Liver (tissue), 9 donors: ENCODE results near the gene RPL35. TPM values are rescaled to one million over a fixed set of nuclear protein-coding genes. Genes with fewer than 3 reads are reported as not detected.

ENCODE experiments used
- DNase-seq: peaks from one replicate; pipeline ENCODE4 v3.0.0-alpha.2; 2017; ENCODE audit warnings: low spot score
- H3K27ac ChIP-seq, 2 donors: one replicate each; pipeline ENCODE4 v1.7.0; 2013; ENCODE audit warnings: inconsistent platforms in 2 of 2, low read length in 2 of 2, control low read depth in 1 of 2, low read depth in 1 of 2, mild to moderate bottlenecking in 1 of 2
- H3K27me3 ChIP-seq, 4 donors: one replicate each; pipeline versions ENCODE4 v1.6.1 to v1.7.0; 2013; ENCODE audit warnings: low read length in 3 of 4, inconsistent platforms in 1 of 4, mild to moderate bottlenecking in 1 of 4, moderate library complexity in 1 of 4; ENCODE audit not compliant: control insufficient read depth in 4 of 4, insufficient read depth in 4 of 4
- H3K36me3 ChIP-seq, 4 donors: one replicate each; pipeline versions ENCODE4 v1.6.1 to v1.7.0; 2013; ENCODE audit warnings: low read length in 3 of 4, mild to moderate bottlenecking in 3 of 4, low read depth in 1 of 4, moderate library complexity in 1 of 4; ENCODE audit not compliant: control insufficient read depth in 4 of 4, insufficient read depth in 3 of 4
- H3K4me1 ChIP-seq, 4 donors: one replicate each; pipeline versions ENCODE4 v1.6.1 to v1.7.0; 2013; ENCODE audit warnings: low read length in 3 of 4, mild to moderate bottlenecking in 3 of 4, moderate library complexity in 1 of 4; ENCODE audit not compliant: control insufficient read depth in 4 of 4, insufficient read depth in 4 of 4
- H3K4me3 ChIP-seq, 3 donors: one replicate each; pipeline versions ENCODE4 v1.6.1 to v1.7.0; 2013; ENCODE audit warnings: low read length in 3 of 3, control low read depth in 1 of 3, low read depth in 1 of 3, mild to moderate bottlenecking in 1 of 3
- H3K9ac ChIP-seq, 2 donors: one replicate each; pipeline ENCODE4 v1.7.0; 2013; ENCODE audit warnings: low read length in 2 of 2, mild to moderate bottlenecking in 2 of 2, moderate library complexity in 2 of 2, control low read depth in 1 of 2, low read depth in 1 of 2
- H3K9me3 ChIP-seq, 4 donors: one replicate each; pipeline versions ENCODE4 v1.6.1 to v1.7.0; 2013; ENCODE audit warnings: low read length in 3 of 4; ENCODE audit not compliant: control insufficient read depth in 4 of 4
- EGR1 ChIP-seq, 2 donors: IDR thresholded peaks; 2 replicates each; pipeline ENCODE4 v1.6.1; 2016 to 2018; ENCODE audit warnings: antibody characterized with exemption in 2 of 2, low read depth in 2 of 2
- FOXA1 ChIP-seq: IDR thresholded peaks from 2 replicates; pipeline ENCODE4 v1.6.1; 2016; ENCODE audit warnings: antibody characterized with exemption
- GABPA ChIP-seq, 2 donors: IDR thresholded peaks in 1 of 2; conservative IDR thresholded peaks in 1 of 2; 2 replicates each; pipeline ENCODE4 v1.6.1; 2016; ENCODE audit warnings: antibody characterized with exemption in 2 of 2, mild to moderate bottlenecking in 1 of 2, moderate library complexity in 1 of 2
- HNF4A ChIP-seq, 2 donors: conservative IDR thresholded peaks; 2 replicates each; pipeline ENCODE4 v1.6.1; 2016; ENCODE audit warnings: antibody characterized with exemption in 2 of 2, mild to moderate bottlenecking in 2 of 2
- JUND ChIP-seq, 2 donors: IDR thresholded peaks; 2 replicates each; pipeline ENCODE4 v1.6.1; 2016; ENCODE audit warnings: antibody characterized with exemption in 2 of 2
- NR2F2 ChIP-seq: IDR thresholded peaks from 2 replicates; pipeline ENCODE4 v1.6.1; 2016; ENCODE audit warnings: antibody characterized with exemption
- RAD21 ChIP-seq, 2 donors: IDR thresholded peaks; 2 replicates each; pipeline ENCODE4 v1.6.1; 2016; ENCODE audit warnings: antibody characterized with exemption in 2 of 2, mild to moderate bottlenecking in 2 of 2
- RXRA ChIP-seq, 2 donors: IDR thresholded peaks; 2 replicates each; pipeline ENCODE4 v1.6.1; 2017 to 2018; ENCODE audit warnings: antibody characterized with exemption in 2 of 2, mild to moderate bottlenecking in 1 of 2
- SP1 ChIP-seq: IDR thresholded peaks from 2 replicates; pipeline ENCODE4 v1.6.1; 2018; ENCODE audit warnings: antibody characterized with exemption, mild to moderate bottlenecking
- TAF1 ChIP-seq: conservative IDR thresholded peaks from 2 replicates; pipeline ENCODE4 v1.6.1; 2016; ENCODE audit warnings: antibody characterized with exemption, mild to moderate bottlenecking
- WGBS: extraction: QIAGEN DNeasy Blood & Tissue Kit; methylation state at CpG from one replicate; pipeline ENCODE4 v1.1.7; 2013; 5-methylcytosine and 5-hydroxymethylcytosine counted together
- polyA plus RNA-seq, 2 donors: library from polyadenylated mRNA; stranded (reverse) in 1 of 2; unstranded in 1 of 2; fragments of 200-250 nt in 1 of 2; fragments of >200 nt in 1 of 2; fragmentation: Nextera tagmentation in 1 of 2; extraction: Ambion mirVana in 1 of 2; gene quantifications; one replicate each; pipeline versions ENCODE4 v1.2.1 to v1.2.3, GENCODE V29; 2013 to 2015
- total RNA-seq, 2 donors: library from RNA; depleted of rRNA; stranded (reverse); fragments of >200 nt; gene quantifications; one replicate each; pipeline ENCODE4 v1.2.3, GENCODE V29; 2014
- TF ChIP-seq, protein P1 (sequence below): fragments of 150-350 bp; IDR thresholded peaks from 2 replicates; pipeline ENCODE4 v1.5.1; 2017; ENCODE audit warnings: improper control_type of control experiment, low read depth, low read length; ENCODE audit not compliant: missing input control
- TF ChIP-seq, protein P2 (sequence below): IDR thresholded peaks from 2 replicates; pipeline ENCODE4 v1.6.1; 2016; ENCODE audit warnings: antibody characterized with exemption
- TF ChIP-seq, protein P3 (sequence below): IDR thresholded peaks from 2 replicates; pipeline ENCODE4 v1.6.1; 2016; ENCODE audit warnings: antibody characterized with exemption, mild to moderate bottlenecking
- TF ChIP-seq, protein P4 (sequence below): IDR thresholded peaks from 2 replicates; pipeline ENCODE4 v1.6.1; 2016; ENCODE audit warnings: antibody characterized with exemption
- TF ChIP-seq, protein P5 (sequence below): IDR thresholded peaks from 2 replicates; pipeline ENCODE4 v1.6.1; 2016; ENCODE audit warnings: antibody characterized with exemption
- donor health status: healthy.
- donor health status: healthy.
- donor health status: healthy.
- donor health status: healthy.
- donor health status: healthy.

Gene RPL35
- total and polyA plus RNA-seq, 4 donors = 623 to 1,101 (median 703) TPM

DNA sequence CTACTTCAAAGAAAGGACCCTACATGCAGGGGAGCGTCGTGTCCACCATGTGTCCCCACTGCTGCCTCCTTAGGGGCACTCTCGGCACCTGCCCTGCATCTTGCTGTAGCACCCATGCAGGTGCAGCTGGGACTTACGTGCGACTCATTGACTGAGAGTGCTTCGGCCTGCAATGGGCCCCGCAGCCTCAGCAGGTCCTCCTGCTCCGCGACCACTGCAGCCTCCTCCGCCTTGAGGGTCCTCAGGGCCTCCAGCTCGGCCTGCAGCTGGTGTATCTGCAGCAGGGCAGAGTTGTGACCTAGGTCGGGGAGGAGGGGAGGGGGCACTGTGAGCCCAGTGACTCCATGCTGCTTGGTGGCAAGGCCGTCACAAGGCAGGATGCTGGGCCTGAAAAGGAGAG lies 27.2 kb upstream of the RPL35 start:
- no peak overlapping the region for H3K27ac ChIP-seq
- no peak overlapping the region for H3K9ac ChIP-seq
- DNase-seq = no peak
- no peaks in the 10 kb centered on the region for H3K4me1 ChIP-seq
- H3K4me3 ChIP-seq = no peak overlapping the region
- no peaks in the 10 kb centered on the region for H3K9me3 ChIP-seq
- peaks cover 10 to 78% (median 47%) of the 10 kb centered on the region in 4 donors for H3K36me3 ChIP-seq
- 96% methylated on average over 13 of the region's 13 CpGs for WGBS
- no peaks in the 10 kb centered on the region for H3K27me3 ChIP-seq
- TF ChIP-seq, protein P1, sequence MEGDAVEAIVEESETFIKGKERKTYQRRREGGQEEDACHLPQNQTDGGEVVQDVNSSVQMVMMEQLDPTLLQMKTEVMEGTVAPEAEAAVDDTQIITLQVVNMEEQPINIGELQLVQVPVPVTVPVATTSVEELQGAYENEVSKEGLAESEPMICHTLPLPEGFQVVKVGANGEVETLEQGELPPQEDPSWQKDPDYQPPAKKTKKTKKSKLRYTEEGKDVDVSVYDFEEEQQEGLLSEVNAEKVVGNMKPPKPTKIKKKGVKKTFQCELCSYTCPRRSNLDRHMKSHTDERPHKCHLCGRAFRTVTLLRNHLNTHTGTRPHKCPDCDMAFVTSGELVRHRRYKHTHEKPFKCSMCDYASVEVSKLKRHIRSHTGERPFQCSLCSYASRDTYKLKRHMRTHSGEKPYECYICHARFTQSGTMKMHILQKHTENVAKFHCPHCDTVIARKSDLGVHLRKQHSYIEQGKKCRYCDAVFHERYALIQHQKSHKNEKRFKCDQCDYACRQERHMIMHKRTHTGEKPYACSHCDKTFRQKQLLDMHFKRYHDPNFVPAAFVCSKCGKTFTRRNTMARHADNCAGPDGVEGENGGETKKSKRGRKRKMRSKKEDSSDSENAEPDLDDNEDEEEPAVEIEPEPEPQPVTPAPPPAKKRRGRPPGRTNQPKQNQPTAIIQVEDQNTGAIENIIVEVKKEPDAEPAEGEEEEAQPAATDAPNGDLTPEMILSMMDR = no peak
- TF ChIP-seq SP1 = no peak
- TF ChIP-seq FOXA1 = no peak
- TF ChIP-seq GABPA (IDR thresholded peaks at IDR 0.05 in 1 of 2, conservative IDR thresholded peaks at IDR 0.05 in 1 of 2) = no peak

DNA sequence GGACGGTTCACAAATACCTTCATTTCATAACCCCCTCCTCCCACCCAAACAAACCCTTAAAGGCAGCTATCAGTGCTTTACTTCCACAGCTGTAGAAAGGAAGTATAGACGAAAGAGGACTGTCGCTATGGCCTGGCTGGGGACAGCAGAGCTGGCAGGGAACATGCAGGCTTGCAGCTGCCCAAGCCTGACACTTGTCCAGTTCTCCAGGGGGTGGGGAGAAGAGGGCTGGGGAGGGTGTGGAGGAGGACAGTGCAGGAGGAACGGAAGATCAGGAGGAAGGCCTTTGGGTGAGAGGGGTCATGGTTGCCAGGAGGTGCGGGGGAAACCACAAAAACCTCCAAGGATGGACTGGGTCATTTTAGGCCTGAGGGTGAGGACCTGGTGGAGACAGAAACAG lies 26.1 kb upstream of the RPL35 start:
- H3K9ac ChIP-seq = no peak overlapping the region
- DNase-seq = no peak
- no peak overlapping the region for H3K4me3 ChIP-seq
- H3K36me3 ChIP-seq = peaks cover 10 to 67% (median 43%) of the 10 kb centered on the region in 4 donors
- H3K27ac ChIP-seq = no peak overlapping the region
- 93% methylated on average over 5 of the region's 5 CpGs for WGBS
- TF ChIP-seq SP1 (no peak), FOXA1 (no peak)
- no peaks in the 10 kb centered on the region for H3K9me3 ChIP-seq
- H3K27me3 ChIP-seq = no peaks in the 10 kb centered on the region
- no peaks in the 10 kb centered on the region for H3K4me1 ChIP-seq

DNA sequence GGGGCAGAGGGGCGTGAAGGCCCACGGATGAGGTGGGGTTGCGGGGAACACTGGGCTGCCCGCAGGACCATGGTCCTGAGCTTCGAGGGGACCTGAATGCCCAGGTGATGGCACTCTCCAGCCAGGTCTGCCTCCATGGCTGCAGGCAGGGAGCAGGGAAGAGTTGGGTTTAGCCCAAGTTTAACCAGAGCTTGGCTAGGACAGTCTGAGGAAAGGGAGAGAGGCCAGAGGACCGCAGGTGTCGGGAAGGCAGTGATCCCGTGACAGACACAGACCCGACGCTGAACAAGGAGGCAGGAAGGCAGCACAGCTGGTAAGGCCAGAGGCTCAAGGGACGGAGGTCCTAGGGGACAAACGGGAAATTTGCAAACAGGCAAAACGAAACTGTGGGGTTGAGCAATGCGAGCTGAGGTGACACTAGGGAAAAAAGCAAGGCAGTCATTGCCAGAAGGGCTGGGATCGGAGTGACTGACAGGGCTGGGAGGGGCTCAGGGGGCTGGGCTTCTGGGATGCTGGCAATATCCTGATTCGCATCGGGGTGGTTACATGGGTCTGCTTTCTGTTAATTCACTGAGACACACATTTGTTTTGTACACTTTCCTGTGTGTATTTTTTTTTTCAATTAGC lies 25.2 kb upstream of the RPL35 start:
- Histone ChIP-seq H3K4me1 (no peaks in the 10 kb centered on the region), H3K9ac (no peak overlapping the region), H3K4me3 (no peak overlapping the region), H3K27ac (peak overlapping the region; percentile 52 to 70), H3K36me3 (peaks cover 13 to 71% (median 43%) of the 10 kb centered on the region in 4 donors), H3K9me3 (no peaks in the 10 kb centered on the region), H3K27me3 (no peaks in the 10 kb centered on the region)
- TF ChIP-seq EGR1 (IDR thresholded peaks at IDR 0.05; ENCODE audit: low read depth in 2 of 2) (no peak), FOXA1 (no peak), HNF4A (conservative IDR thresholded peaks at IDR 0.05) (peak in 1 of 2 donors; percentile 28), TAF1 (no peak), RXRA (IDR thresholded peaks at IDR 0.05) (no peak), RAD21 (IDR thresholded peaks at IDR 0.05) (no peak), NR2F2 (no peak), JUND (IDR thresholded peaks at IDR 0.05) (no peak), SP1 (no peak), GABPA (IDR thresholded peaks at IDR 0.05 in 1 of 2, conservative IDR thresholded peaks at IDR 0.05 in 1 of 2) (peak in 1 of 2 donors; percentile 39)
- TF ChIP-seq, protein P2, sequence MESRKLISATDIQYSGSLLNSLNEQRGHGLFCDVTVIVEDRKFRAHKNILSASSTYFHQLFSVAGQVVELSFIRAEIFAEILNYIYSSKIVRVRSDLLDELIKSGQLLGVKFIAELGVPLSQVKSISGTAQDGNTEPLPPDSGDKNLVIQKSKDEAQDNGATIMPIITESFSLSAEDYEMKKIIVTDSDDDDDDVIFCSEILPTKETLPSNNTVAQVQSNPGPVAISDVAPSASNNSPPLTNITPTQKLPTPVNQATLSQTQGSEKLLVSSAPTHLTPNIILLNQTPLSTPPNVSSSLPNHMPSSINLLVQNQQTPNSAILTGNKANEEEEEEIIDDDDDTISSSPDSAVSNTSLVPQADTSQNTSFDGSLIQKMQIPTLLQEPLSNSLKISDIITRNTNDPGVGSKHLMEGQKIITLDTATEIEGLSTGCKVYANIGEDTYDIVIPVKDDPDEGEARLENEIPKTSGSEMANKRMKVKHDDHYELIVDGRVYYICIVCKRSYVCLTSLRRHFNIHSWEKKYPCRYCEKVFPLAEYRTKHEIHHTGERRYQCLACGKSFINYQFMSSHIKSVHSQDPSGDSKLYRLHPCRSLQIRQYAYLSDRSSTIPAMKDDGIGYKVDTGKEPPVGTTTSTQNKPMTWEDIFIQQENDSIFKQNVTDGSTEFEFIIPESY = no peak
- TF ChIP-seq, protein P3, sequence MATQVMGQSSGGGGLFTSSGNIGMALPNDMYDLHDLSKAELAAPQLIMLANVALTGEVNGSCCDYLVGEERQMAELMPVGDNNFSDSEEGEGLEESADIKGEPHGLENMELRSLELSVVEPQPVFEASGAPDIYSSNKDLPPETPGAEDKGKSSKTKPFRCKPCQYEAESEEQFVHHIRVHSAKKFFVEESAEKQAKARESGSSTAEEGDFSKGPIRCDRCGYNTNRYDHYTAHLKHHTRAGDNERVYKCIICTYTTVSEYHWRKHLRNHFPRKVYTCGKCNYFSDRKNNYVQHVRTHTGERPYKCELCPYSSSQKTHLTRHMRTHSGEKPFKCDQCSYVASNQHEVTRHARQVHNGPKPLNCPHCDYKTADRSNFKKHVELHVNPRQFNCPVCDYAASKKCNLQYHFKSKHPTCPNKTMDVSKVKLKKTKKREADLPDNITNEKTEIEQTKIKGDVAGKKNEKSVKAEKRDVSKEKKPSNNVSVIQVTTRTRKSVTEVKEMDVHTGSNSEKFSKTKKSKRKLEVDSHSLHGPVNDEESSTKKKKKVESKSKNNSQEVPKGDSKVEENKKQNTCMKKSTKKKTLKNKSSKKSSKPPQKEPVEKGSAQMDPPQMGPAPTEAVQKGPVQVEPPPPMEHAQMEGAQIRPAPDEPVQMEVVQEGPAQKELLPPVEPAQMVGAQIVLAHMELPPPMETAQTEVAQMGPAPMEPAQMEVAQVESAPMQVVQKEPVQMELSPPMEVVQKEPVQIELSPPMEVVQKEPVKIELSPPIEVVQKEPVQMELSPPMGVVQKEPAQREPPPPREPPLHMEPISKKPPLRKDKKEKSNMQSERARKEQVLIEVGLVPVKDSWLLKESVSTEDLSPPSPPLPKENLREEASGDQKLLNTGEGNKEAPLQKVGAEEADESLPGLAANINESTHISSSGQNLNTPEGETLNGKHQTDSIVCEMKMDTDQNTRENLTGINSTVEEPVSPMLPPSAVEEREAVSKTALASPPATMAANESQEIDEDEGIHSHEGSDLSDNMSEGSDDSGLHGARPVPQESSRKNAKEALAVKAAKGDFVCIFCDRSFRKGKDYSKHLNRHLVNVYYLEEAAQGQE = no peak
- TF ChIP-seq, protein P4, sequence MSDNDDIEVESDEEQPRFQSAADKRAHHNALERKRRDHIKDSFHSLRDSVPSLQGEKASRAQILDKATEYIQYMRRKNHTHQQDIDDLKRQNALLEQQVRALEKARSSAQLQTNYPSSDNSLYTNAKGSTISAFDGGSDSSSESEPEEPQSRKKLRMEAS = no peak
- TF ChIP-seq, protein P5, sequence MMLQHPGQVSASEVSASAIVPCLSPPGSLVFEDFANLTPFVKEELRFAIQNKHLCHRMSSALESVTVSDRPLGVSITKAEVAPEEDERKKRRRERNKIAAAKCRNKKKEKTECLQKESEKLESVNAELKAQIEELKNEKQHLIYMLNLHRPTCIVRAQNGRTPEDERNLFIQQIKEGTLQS = no peak
- TF ChIP-seq, protein P1 = no peak
- WGBS = 59% methylated on average over 17 of the region's 17 CpGs
- no peak for DNase-seq
